ENCODE results near the gene ATP8B4.

The ATP8B4 gene

GRCh38 chr15:50059883-50060282 lies 59.1 kb downstream of the ATP8B4 start:
- no peak for DNase-seq

GRCh38 chr15:50059203-50059772 lies 59.7 kb downstream of the ATP8B4 start:
- no peak for DNase-seq

DNA sequence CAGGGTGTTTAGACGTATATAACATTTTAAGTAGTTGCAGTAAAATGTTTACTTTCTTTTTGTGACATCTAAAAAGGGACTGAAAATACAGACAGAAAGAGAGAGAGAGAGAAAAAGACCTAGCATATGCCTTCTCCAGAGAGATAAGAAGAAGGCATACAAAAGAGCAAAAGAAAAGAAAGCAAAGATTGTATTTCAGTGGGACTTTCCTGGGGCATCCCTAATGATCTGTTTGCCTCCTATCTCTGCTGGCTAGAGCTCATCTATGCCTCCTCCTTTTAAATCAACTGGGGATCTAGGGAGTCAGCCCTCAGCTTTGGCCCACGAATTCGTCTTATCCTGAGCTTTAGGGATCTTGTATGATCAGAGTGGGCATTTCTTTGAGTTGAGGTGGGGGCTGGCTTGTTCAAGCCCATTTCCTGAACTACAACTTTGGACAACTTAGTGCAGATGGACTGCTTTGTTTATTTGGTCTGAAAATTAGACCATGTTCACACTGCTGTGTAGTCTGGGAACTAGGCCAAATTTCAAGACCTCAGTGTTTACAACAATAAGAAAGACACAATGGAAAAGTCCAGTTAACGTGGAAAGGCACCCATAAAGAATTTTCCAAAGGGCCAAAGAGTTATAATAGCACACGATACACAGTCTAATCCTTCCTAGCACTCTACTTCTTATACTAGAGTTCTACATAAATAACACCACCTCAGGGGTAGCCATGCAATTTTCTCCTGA lies 61.0 kb downstream of the ATP8B4 start:
- no peak for DNase-seq

DNA sequence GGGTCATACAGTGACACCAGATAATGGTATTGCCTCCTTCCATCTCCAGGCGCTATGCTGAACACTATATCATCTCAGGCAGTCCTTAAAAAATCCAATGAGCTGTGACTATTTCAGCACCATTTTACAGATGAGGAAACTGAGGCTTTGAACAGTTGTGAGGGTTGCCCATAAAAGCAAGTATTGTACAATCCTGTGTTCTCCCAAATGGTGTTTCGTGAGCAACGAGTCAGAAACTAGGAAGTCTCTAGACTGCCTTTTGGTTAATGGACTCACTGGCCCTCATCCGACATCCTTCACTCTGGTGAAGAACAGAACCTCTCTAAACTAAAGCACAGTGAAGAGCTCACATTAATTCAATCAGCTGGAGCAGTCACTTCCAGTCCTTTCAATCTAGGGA lies 61.8 kb downstream of the ATP8B4 start:
- DNase-seq: no peak

DNA sequence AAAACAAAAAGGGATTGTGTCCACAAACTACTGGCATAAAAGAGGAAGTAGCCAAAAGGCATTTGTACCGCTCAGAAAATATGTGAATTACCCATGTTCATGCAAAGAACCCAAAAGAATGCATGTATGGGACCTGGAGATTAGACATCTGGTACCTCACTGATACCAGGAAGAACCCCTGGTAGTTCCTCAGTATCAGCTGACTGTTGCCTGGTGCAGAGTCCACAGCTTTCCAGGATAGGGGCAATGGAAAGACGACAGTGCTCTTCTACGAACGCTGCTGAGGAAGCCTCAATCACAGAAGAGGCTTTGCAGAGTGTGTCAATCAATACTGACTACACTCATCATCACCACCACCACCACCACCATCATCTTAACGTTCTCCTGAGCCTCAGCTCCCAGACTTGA lies 63.3 kb downstream of the ATP8B4 start:
- DNase-seq: no peak

- no peak for DNase-seq
These were observed 63.7 kb downstream of the ATP8B4 start for GRCh38 chr15:50055332-50055731.

- DNase-seq: no peak
These were observed 65.8 kb downstream of the ATP8B4 start for GRCh38 chr15:50053055-50053856.

DNA sequence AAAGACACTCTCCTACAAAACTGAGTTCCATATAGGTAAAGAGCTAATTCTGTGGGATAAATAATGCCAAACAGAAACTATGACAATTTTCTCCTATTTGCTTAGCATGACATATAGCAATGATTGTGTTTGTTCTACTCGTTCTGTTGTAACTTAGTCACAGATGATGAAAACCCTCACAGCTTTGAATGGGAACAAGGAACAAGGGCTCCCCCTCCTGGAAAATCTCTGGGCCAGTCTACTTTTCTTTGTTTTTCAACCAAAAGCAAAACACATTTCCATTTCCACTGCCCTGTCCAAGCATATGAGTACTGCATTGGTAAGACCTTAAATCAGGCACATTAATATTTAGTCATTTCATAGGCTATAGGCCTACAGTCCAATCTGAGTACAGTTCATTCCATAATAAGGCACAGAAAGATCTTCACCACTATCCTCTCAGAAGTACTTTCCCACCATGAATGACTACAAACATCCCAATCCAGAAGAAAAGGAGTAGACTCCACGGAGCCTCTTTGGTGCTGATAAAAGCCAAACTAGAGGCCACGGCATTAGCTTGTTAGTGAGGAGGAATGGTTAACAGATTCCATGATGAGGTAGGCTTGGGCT lies 67.1 kb downstream of the ATP8B4 start:
- DNase-seq: no peak

DNA sequence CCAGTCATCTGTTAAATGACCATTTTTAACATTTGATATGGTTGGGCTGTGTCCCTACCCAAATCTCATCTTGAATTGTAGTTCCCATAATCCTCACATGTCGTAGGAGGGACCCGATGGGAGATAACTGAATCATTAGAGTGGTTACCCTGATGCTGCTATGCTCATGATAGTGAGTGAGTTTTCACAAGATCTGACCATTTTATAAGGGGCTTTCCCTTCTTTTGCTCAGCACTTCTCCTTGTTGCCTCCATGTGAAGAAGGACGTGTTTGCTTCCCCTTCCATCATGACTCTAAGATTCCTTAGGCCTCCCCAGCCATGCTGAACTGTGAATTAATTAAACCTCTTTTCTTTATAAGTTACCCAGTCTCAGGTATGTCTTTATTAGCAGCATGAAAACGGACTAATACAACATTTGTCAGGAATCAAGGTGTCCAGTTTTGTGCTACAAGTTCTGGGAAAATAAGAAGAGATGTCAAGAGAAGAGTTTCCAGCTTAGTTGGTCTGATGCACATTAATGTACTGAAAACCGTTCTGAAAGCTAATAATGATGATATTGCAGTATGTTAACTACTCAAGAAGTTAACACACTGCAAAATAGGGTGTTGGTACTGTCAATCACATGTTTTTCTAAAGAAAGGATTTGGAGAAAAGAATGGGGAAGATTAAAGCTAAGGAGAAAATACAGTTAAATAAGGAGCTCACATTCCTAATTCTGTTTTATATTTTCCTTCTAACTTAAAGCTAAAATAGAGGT lies 67.9 kb downstream of the ATP8B4 start:
- DNase-seq: no peak

GRCh38 chr15:50049871-50050270 lies 69.2 kb downstream of the ATP8B4 start:
- no peak for DNase-seq

DNA sequence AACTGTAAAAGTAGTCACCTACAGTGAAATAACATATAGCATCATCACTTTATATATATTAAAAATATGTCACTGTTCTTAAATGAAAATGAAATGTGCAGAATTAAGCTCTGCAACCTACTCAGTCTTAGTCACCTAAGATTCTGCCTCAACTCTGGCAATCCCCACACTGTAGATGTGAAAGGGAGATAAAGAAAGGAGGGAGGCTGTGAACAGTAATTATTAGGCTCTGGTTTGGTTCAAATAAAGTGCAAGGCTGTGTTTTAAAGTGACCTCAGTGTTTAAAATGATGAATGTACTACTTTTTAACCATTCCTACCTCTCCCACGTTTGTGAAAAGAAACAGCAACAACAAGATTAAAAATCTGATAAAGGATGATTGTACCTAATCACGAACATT lies 72.2 kb downstream of the ATP8B4 start:
- no peak for DNase-seq

DNA sequence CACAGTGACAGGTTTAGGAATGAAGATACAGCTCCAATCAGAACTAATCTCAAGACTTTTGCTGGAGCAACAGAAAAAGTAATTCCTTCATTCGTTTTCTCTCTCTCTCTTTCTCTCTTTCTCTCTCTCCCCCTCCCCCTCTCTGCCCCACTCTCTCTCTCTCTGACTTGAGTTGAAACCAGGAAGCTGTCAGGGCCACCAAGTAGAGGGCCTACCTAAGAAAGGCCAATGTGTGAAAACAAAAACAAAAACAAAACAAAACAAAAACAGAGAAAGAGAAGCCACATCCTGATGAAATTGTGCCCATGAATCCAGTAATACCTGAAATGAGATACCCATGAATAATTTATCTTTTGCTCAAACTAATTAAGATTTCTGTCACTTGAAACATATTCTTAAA lies 72.9 kb downstream of the ATP8B4 start:
- DNase-seq: no peak

- DNase-seq: no peak
These were observed 74.1 kb downstream of the ATP8B4 start for GRCh38 chr15:50044904-50045303.

DNA sequence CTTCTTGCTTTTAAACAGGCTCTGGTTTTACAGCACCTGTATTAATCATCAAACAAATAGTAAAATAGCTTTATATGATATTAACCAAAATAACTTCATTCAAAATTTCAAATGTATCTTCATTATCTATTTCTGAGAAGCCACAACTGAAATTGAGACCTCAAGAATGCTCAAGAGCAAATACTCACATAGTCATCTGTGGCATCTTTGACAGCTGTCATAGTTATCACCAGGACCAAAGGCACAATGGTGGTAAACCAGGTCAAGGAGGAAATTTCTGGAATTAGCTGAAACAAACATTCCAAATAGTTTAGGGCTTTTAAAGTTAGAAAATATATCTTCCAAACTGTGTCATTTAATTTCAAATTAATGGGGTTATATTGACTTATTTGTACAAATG lies 74.6 kb downstream of the ATP8B4 start:
- DNase-seq: no peak

DNA sequence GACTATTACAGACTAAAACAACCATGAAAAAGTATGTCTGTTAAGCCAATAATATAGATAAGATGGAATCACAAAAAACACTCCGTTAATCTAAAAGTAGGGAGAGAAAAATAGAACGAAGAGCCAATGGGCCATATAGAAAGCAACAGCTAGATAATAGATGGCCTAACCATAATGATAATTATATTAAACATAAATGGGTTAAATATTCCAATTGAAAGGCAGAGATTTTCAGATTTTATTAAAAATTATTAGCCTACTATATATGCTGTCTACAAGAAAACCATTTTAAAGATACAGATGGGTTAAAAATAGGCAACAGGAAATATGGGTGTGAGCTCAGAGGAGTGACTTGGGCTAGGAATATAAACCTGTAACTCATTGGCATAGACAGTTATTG lies 76.3 kb downstream of the ATP8B4 start:
- DNase-seq: no peak

DNA sequence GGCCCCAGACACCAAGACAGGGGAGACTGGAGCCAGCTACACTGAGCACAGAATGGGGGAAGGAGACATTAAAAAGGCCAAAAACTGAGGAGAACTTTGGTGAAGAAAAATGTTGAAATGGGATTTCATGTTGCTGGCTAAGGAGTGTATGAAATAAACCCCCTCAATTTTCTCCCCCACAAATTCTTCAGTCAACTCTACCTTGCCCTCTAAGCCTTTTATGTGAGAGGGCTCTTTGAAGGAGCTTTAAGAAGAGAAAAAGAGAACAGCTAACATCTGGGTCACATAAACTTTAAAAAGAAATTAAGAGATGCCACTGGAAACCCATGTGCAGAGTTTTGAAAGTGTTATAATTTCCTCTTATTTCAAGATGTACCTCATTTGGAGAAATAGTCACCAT lies 88.6 kb downstream of the ATP8B4 start:
- DNase-seq: no peak

DNA sequence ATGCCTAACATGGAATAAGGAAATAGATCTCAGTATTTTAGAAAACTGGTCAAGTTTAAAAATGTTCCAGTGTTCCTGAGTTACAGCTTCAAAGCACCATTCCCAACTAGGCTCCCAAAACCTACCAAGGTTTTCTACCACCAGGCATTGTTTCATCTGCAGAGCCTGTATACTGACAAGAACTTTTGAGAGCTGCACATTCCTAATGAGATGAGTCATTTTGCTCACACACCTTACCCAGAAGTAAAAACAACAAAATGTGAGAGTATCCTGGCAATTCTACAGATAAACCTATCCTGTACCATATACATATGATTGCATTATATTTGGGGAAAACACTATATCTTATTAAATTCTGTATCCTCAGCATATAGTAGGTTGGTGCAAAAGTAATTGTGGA lies 90.7 kb downstream of the ATP8B4 start:
- no peak for DNase-seq

DNA sequence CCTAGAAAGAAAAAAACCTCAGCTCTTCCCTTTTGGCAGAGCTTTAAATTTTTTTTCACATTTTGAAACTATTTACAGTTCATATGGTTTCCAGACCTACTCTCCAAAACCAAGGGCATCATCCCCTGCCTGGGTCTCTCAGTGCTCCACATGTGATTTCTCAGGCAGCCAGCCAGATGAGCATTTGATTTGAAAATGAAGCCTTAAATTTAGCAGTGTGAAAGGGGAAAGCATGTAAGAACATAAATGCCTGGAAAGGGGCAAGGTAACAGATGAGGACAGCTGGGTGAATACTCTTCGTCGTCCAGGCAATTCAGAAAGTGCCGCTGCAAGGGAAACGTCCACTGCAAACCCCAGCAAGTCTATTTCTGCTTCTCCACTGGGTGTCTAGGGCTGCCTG lies 94.8 kb downstream of the ATP8B4 start:
- no peak for DNase-seq

GRCh38 chr15:50018491-50018890 lies 100.5 kb downstream of the ATP8B4 start:
- no peak for DNase-seq

GRCh38 chr15:50017522-50017921 lies 101.5 kb downstream of the ATP8B4 start:
- DNase-seq: no peak

DNA sequence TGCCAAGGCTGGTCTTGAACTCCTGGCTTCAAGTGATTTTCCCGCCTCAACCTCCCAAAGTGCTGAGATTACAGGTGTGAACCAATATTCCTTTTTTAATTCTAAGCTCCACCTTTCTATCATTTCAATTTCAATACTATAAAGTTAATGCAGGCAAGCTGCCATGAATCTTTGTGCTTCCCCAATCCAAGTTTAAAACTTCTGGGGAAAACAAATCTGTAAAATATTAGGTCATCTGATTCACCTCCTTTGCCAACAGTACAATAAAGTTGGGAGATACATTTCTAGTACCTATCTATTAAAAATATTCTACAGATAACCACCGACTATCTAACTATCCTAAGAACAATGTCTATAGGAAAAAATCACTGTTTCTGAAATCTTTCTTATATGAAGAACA lies 102.1 kb downstream of the ATP8B4 start:
- no peak for DNase-seq

- no peak for DNase-seq
These were observed 106.2 kb downstream of the ATP8B4 start for GRCh38 chr15:50012790-50013189.

DNA sequence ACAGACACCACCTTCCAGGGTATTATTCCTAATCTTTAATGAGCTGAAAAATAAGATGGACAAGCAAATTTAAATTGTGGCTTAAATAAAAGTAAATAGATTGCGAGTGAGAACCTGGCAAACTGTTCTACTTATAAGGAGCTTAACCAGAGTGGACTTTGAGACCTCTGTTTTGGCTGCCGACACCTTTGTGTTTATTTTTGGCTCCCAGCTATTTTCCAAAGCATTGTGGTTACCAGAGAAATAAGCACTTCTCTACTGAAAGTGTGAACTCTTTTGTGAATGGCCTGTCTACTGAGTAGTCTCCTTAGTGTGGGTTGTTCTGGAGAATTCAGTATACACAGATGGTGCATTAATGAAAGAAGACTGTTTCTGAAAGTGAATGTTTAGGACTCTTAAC lies 109.4 kb downstream of the ATP8B4 start:
- no peak for DNase-seq
